Measurements from ENCODE around the gene ANKRD44.

DNA sequence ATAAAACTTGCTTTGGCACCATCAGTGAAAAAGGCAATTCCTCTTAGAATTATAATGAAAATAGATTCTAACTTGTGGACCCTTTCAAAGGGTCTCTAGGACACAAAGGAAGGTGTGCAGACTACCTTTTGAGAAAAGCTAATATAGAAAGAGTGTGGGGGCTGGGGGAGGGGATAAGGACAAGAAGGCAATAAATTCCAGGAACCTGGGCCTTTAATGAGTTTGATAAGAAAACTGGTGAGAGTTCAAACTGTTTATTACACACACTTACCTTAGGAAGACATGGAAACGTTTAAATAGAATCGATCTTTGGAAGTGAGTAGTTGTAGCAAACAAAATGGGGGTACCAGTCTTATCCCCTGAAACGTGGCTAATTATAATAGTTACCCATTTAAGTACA lies 344.5 kb downstream of the ANKRD44 start:
- TF ChIP-seq GATA2 (IDR thresholded peaks at IDR 0.05; ENCODE audit: low read depth, low read length) (no peak), GATA3 (IDR thresholded peaks at IDR 0.05; ENCODE audit: low read depth, low read length) (no peak)
